Upper lobe of left lung (tissue), 4 donors: ENCODE results near the gene CGREF1.

ENCODE experiments used
- POLR2A ChIP-seq, 4 donors: fragments of 450-650 bp; IDR thresholded peaks; one replicate each; pipeline ENCODE4 v1.5.1; 2016 to 2017; ENCODE audit warnings: antibody characterized with exemption in 4 of 4, mild to moderate bottlenecking in 2 of 4
- TF ChIP-seq, protein P1 (sequence below), 6 experiments: fragments of 450-650 bp in 4 of 6; fragments of 200-600 bp in 2 of 6; sonication (generic) in 2 of 6; IDR thresholded peaks; one replicate each; pipeline ENCODE4 v1.5.1; 2016 to 2019; ENCODE audit warnings: antibody characterized with exemption in 6 of 6

DNA sequence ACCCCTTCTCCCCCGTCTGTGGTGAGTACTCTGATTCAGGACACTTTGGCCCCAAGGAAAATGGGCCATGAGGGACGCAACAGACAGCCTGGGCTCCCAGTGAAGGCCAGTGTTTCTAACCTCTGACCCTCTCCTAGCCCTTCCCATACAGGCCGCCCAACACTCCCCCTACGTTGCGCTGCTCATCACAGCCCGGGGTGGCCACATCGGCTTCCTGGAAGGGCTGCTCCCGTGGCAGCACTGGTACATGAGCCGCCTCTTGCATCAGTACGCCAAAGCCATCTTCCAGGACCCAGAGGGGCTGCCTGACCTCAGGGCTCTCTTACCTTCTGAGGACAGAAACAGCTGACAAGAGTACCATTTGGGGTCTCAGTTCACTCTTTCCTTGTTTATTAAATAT lies 11.5 kb upstream of the CGREF1 start:
- TF ChIP-seq, protein P1, sequence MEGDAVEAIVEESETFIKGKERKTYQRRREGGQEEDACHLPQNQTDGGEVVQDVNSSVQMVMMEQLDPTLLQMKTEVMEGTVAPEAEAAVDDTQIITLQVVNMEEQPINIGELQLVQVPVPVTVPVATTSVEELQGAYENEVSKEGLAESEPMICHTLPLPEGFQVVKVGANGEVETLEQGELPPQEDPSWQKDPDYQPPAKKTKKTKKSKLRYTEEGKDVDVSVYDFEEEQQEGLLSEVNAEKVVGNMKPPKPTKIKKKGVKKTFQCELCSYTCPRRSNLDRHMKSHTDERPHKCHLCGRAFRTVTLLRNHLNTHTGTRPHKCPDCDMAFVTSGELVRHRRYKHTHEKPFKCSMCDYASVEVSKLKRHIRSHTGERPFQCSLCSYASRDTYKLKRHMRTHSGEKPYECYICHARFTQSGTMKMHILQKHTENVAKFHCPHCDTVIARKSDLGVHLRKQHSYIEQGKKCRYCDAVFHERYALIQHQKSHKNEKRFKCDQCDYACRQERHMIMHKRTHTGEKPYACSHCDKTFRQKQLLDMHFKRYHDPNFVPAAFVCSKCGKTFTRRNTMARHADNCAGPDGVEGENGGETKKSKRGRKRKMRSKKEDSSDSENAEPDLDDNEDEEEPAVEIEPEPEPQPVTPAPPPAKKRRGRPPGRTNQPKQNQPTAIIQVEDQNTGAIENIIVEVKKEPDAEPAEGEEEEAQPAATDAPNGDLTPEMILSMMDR (IDR thresholded peaks at IDR 0.05): no peak
- no peak for TF ChIP-seq POLR2A (IDR thresholded peaks at IDR 0.05)
